ENCODE results near the gene NRL. TPM values are rescaled to one million over a fixed set of nuclear protein-coding genes. Genes with fewer than 3 reads are reported as not detected.

NRL gene
- polyA plus RNA-seq, 1 donor (not counting 4 experiments of a cell fraction or from before 2014, with no cell fraction given): 0.29 TPM

DNA sequence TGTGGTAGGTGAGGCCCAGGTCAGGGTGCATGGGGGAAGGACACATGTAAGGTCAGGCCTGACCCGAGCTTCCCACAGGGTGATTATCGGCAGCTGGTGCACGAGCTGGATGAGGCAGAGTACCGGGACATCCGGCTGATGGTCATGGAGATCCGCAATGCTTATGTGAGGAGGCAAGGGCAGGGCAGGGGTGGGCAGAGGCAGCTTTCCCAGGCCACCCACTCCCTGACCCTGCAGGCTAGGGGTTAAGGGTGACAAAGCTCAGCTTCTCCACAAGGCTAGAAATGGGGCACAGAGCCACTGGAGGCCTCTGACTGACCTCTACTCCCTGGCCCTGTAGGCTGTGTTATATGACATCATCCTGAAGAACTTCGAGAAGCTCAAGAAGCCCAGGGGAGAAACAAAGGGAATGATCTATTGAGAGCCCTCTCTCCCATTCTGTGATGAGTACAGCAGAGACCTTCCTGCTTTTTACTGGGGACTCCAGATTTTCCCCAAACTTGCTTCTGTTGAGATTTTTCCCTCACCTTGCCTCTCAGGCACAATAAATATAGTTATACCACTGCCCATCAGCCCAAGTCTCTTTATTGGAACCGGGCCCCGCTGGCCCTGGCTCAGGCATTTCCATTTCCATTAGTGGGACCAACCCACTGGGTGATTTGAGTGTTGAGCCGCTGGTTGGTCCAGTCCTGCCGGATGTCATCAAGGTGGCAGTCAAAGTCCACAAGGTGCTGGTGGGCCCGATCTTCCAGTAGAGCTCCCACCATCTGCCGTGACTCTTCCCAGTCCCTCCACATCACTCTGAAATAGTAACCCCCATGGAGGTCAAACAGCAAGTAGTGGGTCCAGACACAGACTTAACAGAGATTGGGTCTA, 23.9 kb upstream of the NRL start:
- dilution Hi-C loops (cut with MboI; ENCODE audit: extremely low pct_ligation_motif_present, low sequenced_read_pairs): no loop called here
- peaks cover 32% of the 10 kb centered on the region for H3K79me2 ChIP-seq (ENCODE audit: control insufficient read depth, insufficient read depth, low read length)
- peaks cover 4% of the 10 kb centered on the region for H3K9me1 ChIP-seq (ENCODE audit: control insufficient read depth, extremely low read depth, insufficient read depth, low read length)
- no peak overlapping the region for H3K9ac ChIP-seq (ENCODE audit: control insufficient read depth, extremely low read depth, insufficient read depth, low read length)
- peaks cover 28% of the 10 kb centered on the region for H3K4me1 ChIP-seq (ENCODE audit: control insufficient read depth, extremely low read depth, insufficient read depth, low read length)
- H4K20me1 ChIP-seq (ENCODE audit: control insufficient read depth, extremely low read depth, insufficient read depth, low read length): no peaks in the 10 kb centered on the region
- no peaks in the 10 kb centered on the region for H3K27me3 ChIP-seq (ENCODE audit: control insufficient read depth, extremely low read depth, insufficient read depth, low read length)
- no peak overlapping the region for H3K27ac ChIP-seq (ENCODE audit: control insufficient read depth, insufficient read depth, low read length)
- no peak overlapping the region for H3K4me2 ChIP-seq (ENCODE audit: control insufficient read depth, extremely low read depth, insufficient read depth, low read depth, low read length)
- no peaks in the 10 kb centered on the region for H3K9me3 ChIP-seq (ENCODE audit: control insufficient read depth, low read depth, low read length)
- H3K4me3 ChIP-seq (ENCODE audit: control insufficient read depth in 2 of 3, extremely low read depth in 1 of 3, insufficient read depth in 2 of 3, low read depth in 1 of 3, low read length in 3 of 3): no peak overlapping the region
- no peak for DNase-seq (ENCODE audit: low read depth, low spot score)
- no peak for FAIRE-seq
- H2AFZ ChIP-seq (ENCODE audit: control insufficient read depth, low read length): no peak overlapping the region
- H3K36me3 ChIP-seq (ENCODE audit: control insufficient read depth in 2 of 2, extremely low read depth in 1 of 2, insufficient read depth in 2 of 2, low read length in 2 of 2): peaks cover 12 to 25% of the 10 kb centered on the region in 2 experiments
- TF ChIP-seq, protein P1, sequence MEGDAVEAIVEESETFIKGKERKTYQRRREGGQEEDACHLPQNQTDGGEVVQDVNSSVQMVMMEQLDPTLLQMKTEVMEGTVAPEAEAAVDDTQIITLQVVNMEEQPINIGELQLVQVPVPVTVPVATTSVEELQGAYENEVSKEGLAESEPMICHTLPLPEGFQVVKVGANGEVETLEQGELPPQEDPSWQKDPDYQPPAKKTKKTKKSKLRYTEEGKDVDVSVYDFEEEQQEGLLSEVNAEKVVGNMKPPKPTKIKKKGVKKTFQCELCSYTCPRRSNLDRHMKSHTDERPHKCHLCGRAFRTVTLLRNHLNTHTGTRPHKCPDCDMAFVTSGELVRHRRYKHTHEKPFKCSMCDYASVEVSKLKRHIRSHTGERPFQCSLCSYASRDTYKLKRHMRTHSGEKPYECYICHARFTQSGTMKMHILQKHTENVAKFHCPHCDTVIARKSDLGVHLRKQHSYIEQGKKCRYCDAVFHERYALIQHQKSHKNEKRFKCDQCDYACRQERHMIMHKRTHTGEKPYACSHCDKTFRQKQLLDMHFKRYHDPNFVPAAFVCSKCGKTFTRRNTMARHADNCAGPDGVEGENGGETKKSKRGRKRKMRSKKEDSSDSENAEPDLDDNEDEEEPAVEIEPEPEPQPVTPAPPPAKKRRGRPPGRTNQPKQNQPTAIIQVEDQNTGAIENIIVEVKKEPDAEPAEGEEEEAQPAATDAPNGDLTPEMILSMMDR (optimal IDR thresholded peaks at IDR 0.05 in 1 of 3, IDR thresholded peaks at IDR 0.05 in 1 of 3, conservative IDR thresholded peaks at IDR 0.05 in 1 of 3; ENCODE audit: extremely low read depth in 1 of 3, insufficient read depth in 2 of 3, low read length in 3 of 3): no peak

DNA sequence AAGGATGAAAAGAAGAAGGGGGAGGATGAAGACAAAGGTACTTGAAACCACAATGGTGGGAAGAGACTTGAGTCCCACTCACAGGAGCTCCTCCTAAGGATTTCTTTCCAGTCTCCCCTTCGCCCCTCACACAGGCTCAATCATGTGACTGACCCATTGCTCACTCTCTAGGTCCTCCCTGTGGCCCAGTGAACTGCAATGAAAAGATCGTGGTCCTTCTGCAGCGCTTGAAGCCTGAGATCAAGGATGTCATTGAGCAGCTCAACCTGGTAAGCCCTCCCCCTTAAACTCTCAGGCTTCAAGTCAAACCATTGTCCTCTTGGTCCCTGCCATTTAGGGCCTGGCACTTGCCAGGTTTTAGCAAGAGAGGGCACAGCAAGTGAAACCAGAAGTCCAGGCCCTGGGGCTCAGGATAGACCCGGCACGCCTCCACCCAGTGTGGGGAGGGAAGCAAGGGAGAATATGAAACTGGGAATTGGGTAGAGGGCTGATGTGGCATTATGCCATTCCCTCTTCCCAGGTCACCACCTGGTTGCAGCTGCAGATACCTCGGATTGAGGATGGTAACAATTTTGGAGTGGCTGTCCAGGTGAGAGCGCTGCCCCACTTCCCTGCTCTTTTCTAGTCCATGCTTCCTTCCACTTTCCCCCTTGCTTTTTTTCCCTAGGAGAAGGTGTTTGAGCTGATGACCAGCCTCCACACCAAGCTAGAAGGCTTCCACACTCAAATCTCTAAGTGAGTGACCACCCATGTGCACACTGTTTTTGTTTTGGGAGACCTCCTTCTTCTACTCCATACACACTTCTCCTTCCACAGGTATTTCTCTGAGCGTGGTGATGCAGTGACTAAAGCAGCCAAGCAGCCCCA, 23.0 kb upstream of the NRL start:
- no peak for DNase-seq (ENCODE audit: low read depth, low spot score)

More for the DNA sequence above, 23.0 kb upstream of the NRL start:
- dilution Hi-C loops (cut with MboI; ENCODE audit: extremely low pct_ligation_motif_present, low sequenced_read_pairs): no loop called here
- Histone ChIP-seq H3K27ac (ENCODE audit: control insufficient read depth, insufficient read depth, low read length) (no peak overlapping the region), H3K4me3 (ENCODE audit: control insufficient read depth in 2 of 3, extremely low read depth in 1 of 3, insufficient read depth in 2 of 3, low read depth in 1 of 3, low read length in 3 of 3) (no peak overlapping the region), H3K9me1 (ENCODE audit: control insufficient read depth, extremely low read depth, insufficient read depth, low read length) (peaks cover 2% of the 10 kb centered on the region), H3K36me3 (ENCODE audit: control insufficient read depth in 2 of 2, extremely low read depth in 1 of 2, insufficient read depth in 2 of 2, low read length in 2 of 2) (peaks cover 12 to 21% of the 10 kb centered on the region in 2 experiments), H3K9ac (ENCODE audit: control insufficient read depth, extremely low read depth, insufficient read depth, low read length) (no peak overlapping the region), H3K9me3 (ENCODE audit: control insufficient read depth, low read depth, low read length) (no peaks in the 10 kb centered on the region), H3K27me3 (ENCODE audit: control insufficient read depth, extremely low read depth, insufficient read depth, low read length) (no peaks in the 10 kb centered on the region), H3K4me2 (ENCODE audit: control insufficient read depth, extremely low read depth, insufficient read depth, low read depth, low read length) (no peak overlapping the region), H3K4me1 (ENCODE audit: control insufficient read depth, extremely low read depth, insufficient read depth, low read length) (peaks cover 28% of the 10 kb centered on the region), H2AFZ (ENCODE audit: control insufficient read depth, low read length) (no peak overlapping the region), H3K79me2 (ENCODE audit: control insufficient read depth, insufficient read depth, low read length) (peaks cover 32% of the 10 kb centered on the region), H4K20me1 (ENCODE audit: control insufficient read depth, extremely low read depth, insufficient read depth, low read length) (no peaks in the 10 kb centered on the region)
- TF ChIP-seq EZH2 (IDR thresholded peaks at IDR 0.05; ENCODE audit: low read length): no peak
- TF ChIP-seq, protein P1 (optimal IDR thresholded peaks at IDR 0.05 in 1 of 3, IDR thresholded peaks at IDR 0.05 in 1 of 3, conservative IDR thresholded peaks at IDR 0.05 in 1 of 3; ENCODE audit: extremely low read depth in 1 of 3, insufficient read depth in 2 of 3, low read length in 3 of 3): no peak
- FAIRE-seq: no peak

Data from keratinocyte (primary cell).